Peyer's patch (tissue), 4 donors: Measurements from ENCODE around the gene CATSPERZ.
A peak's percentile ranks its signal among the peaks of the same experiment; 100 is the strongest.

Experiments used
- CTCF ChIP-seq, 6 experiments: fragments of 450-650 bp in 4 of 6; fragments of 200-600 bp in 2 of 6; sonication (generic) in 1 of 6; IDR thresholded peaks; one replicate each; pipeline ENCODE4 v1.5.1; 2017 to 2019; ENCODE audit warnings: antibody characterized with exemption in 6 of 6, mild to moderate bottlenecking in 3 of 6, moderate library complexity in 1 of 6
- POLR2A ChIP-seq, 2 donors: fragments of 450-650 bp; IDR thresholded peaks; one replicate each; pipeline ENCODE4 v1.5.1; 2017; ENCODE audit warnings: antibody characterized with exemption in 2 of 2, mild to moderate bottlenecking in 2 of 2, moderate library complexity in 2 of 2

GRCh38 chr11:64306563-64306875 is 6.4 kb downstream of the CATSPERZ start:
- TF ChIP-seq CTCF (IDR thresholded peaks at IDR 0.05), result no peak
- TF ChIP-seq POLR2A (IDR thresholded peaks at IDR 0.05), result peak in 1 of 2 donors; percentile 1
